ENCODE data around the gene DACT2.

The DACT2 gene

DNA sequence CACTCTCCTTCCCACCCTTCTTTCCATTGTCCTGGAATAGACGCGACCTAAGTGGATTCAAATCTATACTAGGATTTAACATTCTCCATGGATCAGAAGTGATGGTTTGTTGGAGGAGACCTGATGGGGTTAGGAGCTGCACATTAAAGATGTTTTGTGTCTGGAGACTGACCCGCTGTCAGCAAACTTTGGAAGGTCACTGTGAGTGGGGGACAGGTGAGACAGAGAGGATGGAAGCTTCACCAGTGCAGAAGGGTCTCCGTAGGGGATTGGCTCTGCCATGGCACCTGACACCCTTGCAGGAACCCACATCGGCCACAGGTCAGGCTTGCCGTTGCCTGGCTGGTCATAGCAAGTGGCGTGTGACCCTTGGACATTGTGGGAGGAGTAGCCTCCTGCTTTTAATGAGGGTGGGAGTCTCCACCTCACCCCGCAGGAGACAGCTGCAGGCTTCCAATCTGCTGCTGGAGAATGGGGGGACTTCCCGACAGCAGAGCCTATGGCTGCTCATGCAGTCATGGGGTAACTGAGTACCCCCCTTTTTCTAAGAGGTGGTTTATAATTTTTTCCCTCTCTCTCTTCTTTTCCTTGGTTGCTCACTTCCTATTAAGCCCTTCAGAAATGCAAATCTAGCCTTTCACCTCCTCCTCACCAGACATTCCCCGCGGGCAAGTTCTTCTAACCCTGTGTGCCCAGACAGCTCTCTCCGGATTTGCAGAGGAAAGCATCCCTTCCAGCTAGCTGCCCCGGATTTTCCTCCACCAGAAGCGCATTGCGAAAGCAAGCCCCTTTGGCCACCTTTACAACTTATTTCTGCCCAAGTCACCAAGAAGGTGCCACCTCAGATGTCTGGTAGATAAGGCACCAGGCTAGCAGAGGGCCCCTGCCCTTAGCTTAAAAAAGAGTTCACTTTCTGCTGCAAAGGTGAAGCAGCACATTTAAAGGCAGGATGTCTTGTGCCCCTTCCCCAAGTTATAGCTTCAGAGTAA, 53.5 kb downstream of the DACT2 start:
- no peak for DNase-seq (ENCODE audit: low read depth in 2 of 2)

DNA sequence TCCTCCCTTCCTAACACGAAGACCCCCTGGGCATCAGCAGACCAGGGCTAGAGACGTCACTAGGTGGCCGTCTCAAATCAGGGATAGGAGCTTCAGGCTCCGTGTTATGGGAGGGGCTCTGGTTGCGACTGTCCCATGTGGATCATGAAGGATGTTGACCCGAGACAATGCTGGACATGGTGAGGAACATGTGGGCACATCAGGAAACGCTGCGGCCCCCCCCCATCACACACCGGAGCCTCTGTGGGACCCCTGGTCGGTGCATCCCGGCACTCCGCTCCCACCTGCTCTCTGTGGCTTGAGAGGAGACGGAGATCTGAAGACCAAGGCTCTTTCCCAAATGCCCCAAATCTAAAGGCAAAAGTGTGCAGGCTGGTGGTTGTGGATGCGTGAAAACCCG, 54.2 kb downstream of the DACT2 start:
- no peak for DNase-seq (ENCODE audit: low read depth in 2 of 2)

DNA sequence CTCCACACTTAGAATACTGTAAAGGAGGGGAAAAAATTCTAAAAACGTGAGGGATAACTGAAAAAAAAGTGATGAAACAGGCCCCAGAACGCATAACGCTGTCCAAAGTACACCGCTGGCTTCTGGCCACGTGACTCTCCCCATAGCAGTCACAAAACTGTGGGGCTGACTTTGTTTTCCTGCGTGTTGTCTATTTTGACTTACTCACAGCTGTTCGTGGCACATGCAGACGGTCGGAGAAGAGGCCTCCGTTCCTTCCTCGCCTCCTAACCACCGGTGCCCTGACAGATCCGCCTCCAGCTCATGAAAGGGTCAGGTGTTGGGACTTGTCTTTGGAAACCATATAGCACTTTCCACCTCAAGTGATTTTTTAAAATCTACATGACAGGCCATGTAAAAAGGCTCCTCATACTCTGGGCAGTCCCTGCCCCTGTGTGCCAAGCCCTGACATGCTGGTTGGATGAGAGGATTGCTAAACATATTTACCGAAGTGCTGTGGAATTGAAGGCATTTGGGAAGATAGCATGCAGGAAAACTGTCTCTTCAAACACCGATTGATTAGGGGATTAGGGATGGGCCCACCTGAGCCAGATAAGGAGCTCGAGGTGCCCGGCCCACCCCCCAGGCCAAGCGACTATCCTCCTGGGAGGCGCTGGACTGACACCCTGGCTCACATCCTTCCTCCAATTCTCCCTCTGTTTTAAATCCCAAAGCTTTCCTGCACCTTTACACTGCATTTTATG, 54.8 kb downstream of the DACT2 start:
- no peak for DNase-seq (ENCODE audit: low read depth in 2 of 2)

DNA sequence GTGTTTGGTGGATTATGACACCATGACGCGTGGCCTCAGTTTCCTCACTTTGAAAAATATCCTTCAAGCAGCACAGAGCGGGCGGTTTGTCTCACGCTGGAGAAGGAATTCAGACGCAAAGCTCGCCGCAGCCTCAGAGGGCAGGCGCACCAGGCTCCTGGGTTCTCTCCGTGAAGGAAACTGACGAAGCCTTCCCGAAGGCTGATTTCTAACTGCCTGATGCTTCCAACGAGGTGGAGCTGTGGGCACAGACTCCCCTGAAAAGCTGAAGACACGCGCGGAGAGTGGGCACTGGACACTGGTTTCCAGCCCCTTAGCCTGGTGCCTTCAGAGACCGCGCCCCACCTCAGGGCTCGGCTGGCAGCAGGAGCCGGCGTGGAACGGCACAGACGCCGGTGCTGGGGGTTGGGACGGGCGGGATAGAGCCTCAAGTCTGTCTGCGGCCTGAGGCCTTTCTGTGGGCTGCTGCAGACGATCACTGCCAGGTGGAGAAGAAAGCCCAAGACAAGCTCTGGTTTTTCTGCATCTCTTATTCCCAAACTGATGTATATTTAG, 56.1 kb downstream of the DACT2 start:
- no peak for DNase-seq (ENCODE audit: low read depth in 2 of 2)

DNA sequence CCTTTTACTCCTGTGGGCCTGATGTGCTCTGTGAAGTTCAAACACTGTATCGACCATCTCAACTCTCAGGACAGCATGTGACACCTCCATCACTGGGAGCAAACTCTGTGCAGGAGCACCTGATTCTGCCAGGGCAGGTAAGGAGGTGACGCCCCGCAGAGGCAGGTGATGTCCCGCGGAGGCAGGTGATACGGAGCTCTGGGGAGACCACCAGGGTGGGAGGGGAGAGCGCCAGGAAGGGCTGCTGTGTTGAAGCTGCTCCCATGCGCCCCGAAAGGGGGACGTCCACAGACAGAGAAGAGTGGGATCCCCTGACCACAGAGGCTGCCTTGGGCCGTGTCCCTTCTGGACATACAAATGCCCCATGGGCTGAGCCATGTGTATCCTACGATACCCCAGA, 58.3 kb downstream of the DACT2 start:
- DNase-seq (ENCODE audit: low read depth in 2 of 2), result no peak

DNA sequence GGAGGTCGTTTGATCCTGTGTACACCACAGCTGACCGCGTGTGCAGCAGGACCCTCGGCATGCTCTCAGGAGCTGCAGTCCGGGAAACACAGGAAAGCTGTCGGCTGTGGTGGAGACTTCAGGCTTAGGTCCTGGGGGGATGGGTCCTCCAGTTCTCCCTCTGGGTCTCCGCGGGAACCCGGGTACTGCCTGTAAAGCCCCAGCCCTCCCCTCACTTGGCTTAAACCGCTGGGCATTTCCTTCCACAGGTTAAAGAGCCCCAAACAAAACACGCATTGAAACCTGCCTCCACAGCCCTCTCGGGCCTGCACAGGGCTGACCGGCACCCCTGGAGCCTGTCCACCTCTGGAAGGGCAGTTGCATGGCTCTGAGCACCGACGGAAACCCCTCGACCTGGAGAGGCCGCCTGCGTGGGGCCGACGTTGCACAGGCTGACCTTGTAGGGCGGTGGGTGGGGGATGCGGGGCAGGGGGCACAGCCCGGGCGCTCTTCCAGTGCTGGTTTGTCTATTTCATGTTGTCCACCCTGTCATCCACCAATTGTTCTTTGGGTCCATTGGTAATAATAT, 59.1 kb downstream of the DACT2 start:
- no peak for DNase-seq (ENCODE audit: low read depth in 2 of 2)

DNA sequence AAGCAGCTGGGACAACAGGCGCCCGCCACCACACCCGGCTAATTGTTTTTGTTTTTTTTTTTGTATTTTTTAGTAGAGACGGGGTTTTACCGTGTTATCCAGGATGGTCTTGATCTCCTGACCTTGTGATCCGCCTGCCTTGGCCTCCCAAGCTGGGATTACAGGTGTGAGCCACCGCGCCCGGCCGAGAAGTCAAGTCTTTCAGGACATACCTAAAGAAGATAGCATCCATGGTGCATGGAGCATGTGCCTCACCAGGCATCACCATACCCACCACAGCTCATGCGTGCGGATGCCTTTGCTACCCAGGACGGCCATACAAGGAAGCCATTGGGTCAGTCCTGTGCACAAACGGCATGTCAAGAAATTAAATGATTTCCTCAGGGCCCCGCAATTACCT, 60.8 kb downstream of the DACT2 start:
- DNase-seq (ENCODE audit: low read depth in 2 of 2), result no peak

DNA sequence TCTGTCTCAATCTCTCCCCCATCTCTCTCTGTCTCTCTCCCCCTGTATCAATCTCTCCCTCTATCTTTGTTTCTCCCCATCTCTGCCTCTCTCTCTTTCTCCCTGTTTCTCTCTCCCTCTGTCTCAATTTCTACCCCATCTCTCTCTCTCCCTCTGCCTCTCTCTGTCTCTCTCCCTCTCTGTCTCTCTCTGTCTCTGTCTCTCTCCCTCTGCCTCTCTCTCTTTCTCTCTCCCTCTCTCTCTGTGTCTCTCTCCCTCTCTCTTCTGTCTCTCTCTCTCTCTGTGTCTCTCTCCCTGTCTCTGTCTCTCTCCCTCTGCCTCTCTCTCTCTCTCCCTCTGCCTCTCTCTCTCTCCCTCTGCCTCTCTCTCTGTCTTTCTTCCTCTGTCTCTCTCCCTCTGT, 62.6 kb downstream of the DACT2 start:
- no peak for DNase-seq (ENCODE audit: low read depth in 2 of 2)
